GM12878 (cell line): ENCODE data around the gene PPP2R1A. TPM values are rescaled to one million over a fixed set of nuclear protein-coding genes. Genes with fewer than 3 reads are reported as not detected.

ENCODE experiments used
- microRNA-seq: library from miRNA; unstranded; fragments of <30 nt; microRNA quantifications from one replicate; pipeline ENCODE4, GENCODE V29; 2018
- polyA plus RNA-seq, 11 experiments: library from polyadenylated mRNA; depleted of rRNA in 4 of 11; unstranded in 6 of 11; stranded (reverse) in 5 of 11; fragments of >200 nt; fragmentation: Nextera tagmentation in 4 of 11; fragmentation: Illumina TruSeq in 1 of 11; extraction: Ambion mirVana in 4 of 11; extraction: Trizol in 1 of 11; gene quantifications; 1 replicate in 1 of 11; 2 replicates in 10 of 11; pipeline versions ENCODE4 v1.2.1 to v1.2.3, GENCODE V29; 2011 to 2016; ENCODE audit warnings: inconsistent platforms in 2 of 11, missing spikeins in 2 of 11, low read depth in 1 of 11
- small RNA-seq: library from RNA; depleted of rRNA; stranded (forward); fragments of <200 nt; gene quantifications from one replicate; pipeline ENCODE3, GENCODE V24; 2014
- total RNA-seq, 4 experiments: library from RNA; depleted of rRNA in 3 of 4; stranded (reverse); fragments of >200 nt in 3 of 4; fragmentation: Illumina TruSeq in 1 of 4; extraction: Trizol in 1 of 4; gene quantifications; 2 replicates each; pipeline versions ENCODE4 v1.2.1 to v1.2.3, GENCODE V29; 2013 to 2021

The PPP2R1A gene
- total and polyA plus RNA-seq, 10 of the 15 experiments (the other 5 are each of a cell fraction or from before 2014, with no cell fraction given), result 16.0 to 359 (median 140) TPM

Small RNAs within 50 kb of the gene (microRNA-seq; reads per million reads assigned to microRNA genes)
- not detected for gene MIR6801

Small RNAs within 50 kb of the gene (small RNA-seq; reads per million reads assigned to genes)
- gene MIR6801, result not detected
- gene RF00019, result not detected
- gene RPL37P23, result not detected

Other genes with a start within 250 kb of the PPP2R1A start
Only the 7 nearest of the 13 such genes appear.
- gene ZNF432, start 141.2 kb upstream of the PPP2R1A start, total RNA-seq (2014; rRNA removed), result 4.7 and 5.3 TPM in 2 replicates
- gene ZNF432, start 141.2 kb upstream of the PPP2R1A start, total RNA-seq (2014; rRNA removed; fragmentation: Illumina TruSeq; extraction: Trizol), result 7.0 and 7.2 TPM in 2 replicates
- 6.0 and 6.3 TPM in 2 replicates for gene ZNF432, start 141.2 kb upstream of the PPP2R1A start, total RNA-seq (2021)
- gene ZNF432, start 141.2 kb upstream of the PPP2R1A start, polyA plus RNA-seq (2011; rRNA removed), result 5.6 and 9.2 TPM in 2 replicates
- gene ZNF432, start 141.2 kb upstream of the PPP2R1A start, polyA plus RNA-seq (2014; fragmentation: Illumina TruSeq; extraction: Trizol), result 5.6 and 8.1 TPM in 2 replicates
- 1 to 10 TPM; 1.7 to 2.3 TPM for gene ZNF432, start 141.2 kb upstream of the PPP2R1A start, polyA plus RNA-seq (2014; fragmentation: Nextera tagmentation; extraction: Ambion mirVana)
- 3.5 and 3.8 TPM in 2 replicates for gene ZNF432, start 141.2 kb upstream of the PPP2R1A start, polyA plus RNA-seq (2014; rRNA removed)
- 1 to 10 TPM; 2.5 to 3.8 TPM for gene ZNF432, start 141.2 kb upstream of the PPP2R1A start, polyA plus RNA-seq (2016; fragmentation: Nextera tagmentation; extraction: Ambion mirVana)
- gene ZNF841, start 94.3 kb upstream of the PPP2R1A start, total RNA-seq (2014; rRNA removed), result 8.7 and 10.4 TPM in 2 replicates
- gene ZNF841, start 94.3 kb upstream of the PPP2R1A start, total RNA-seq (2014; rRNA removed; fragmentation: Illumina TruSeq; extraction: Trizol), result 14.5 and 15.0 TPM in 2 replicates
- 11.7 and 14.7 TPM in 2 replicates for gene ZNF841, start 94.3 kb upstream of the PPP2R1A start, total RNA-seq (2021)
- gene ZNF841, start 94.3 kb upstream of the PPP2R1A start, polyA plus RNA-seq (2011; rRNA removed), result 7.9 and 12.8 TPM in 2 replicates
- gene ZNF841, start 94.3 kb upstream of the PPP2R1A start, polyA plus RNA-seq (2014; fragmentation: Illumina TruSeq; extraction: Trizol), result 12.9 and 17.9 TPM in 2 replicates
- gene ZNF841, start 94.3 kb upstream of the PPP2R1A start, polyA plus RNA-seq (2014; fragmentation: Nextera tagmentation; extraction: Ambion mirVana), result 1 to 10 TPM; 1.4 to 2.3 TPM
- gene ZNF841, start 94.3 kb upstream of the PPP2R1A start, polyA plus RNA-seq (2014; rRNA removed), result 8.5 and 8.6 TPM in 2 replicates
- gene ZNF841, start 94.3 kb upstream of the PPP2R1A start, polyA plus RNA-seq (2016; fragmentation: Nextera tagmentation; extraction: Ambion mirVana), result 1 to 10 TPM; 4.6 to 4.8 TPM
- gene ZNF616, start 50.1 kb upstream of the PPP2R1A start, total RNA-seq (2014; rRNA removed), result 2.5 and 3.1 TPM in 2 replicates
- 4.9 and 5.3 TPM in 2 replicates for gene ZNF616, start 50.1 kb upstream of the PPP2R1A start, total RNA-seq (2014; rRNA removed; fragmentation: Illumina TruSeq; extraction: Trizol)
- gene ZNF616, start 50.1 kb upstream of the PPP2R1A start, total RNA-seq (2021), result 3.3 and 4.5 TPM in 2 replicates
- 5.9 and 7.1 TPM in 2 replicates for gene ZNF616, start 50.1 kb upstream of the PPP2R1A start, polyA plus RNA-seq (2011; rRNA removed)
- 4.3 and 6.1 TPM in 2 replicates for gene ZNF616, start 50.1 kb upstream of the PPP2R1A start, polyA plus RNA-seq (2014; fragmentation: Illumina TruSeq; extraction: Trizol)
- gene ZNF616, start 50.1 kb upstream of the PPP2R1A start, polyA plus RNA-seq (2014; fragmentation: Nextera tagmentation; extraction: Ambion mirVana), result 1 to 10 TPM; 1.1 to 1.4 TPM
- gene ZNF616, start 50.1 kb upstream of the PPP2R1A start, polyA plus RNA-seq (2014; rRNA removed), result 2.0 and 2.2 TPM in 2 replicates
- gene ZNF616, start 50.1 kb upstream of the PPP2R1A start, polyA plus RNA-seq (2016; fragmentation: Nextera tagmentation; extraction: Ambion mirVana), result 1 to 10 TPM; 5.0 to 5.7 TPM
- gene ZNF836, start 18.4 kb upstream of the PPP2R1A start, total RNA-seq (2014; rRNA removed), result 5.3 and 7.8 TPM in 2 replicates
- gene ZNF836, start 18.4 kb upstream of the PPP2R1A start, total RNA-seq (2014; rRNA removed; fragmentation: Illumina TruSeq; extraction: Trizol), result 6.7 and 8.3 TPM in 2 replicates
- 9.1 and 9.9 TPM in 2 replicates for gene ZNF836, start 18.4 kb upstream of the PPP2R1A start, total RNA-seq (2021)
- gene ZNF836, start 18.4 kb upstream of the PPP2R1A start, polyA plus RNA-seq (2011; rRNA removed), result 5.0 and 6.2 TPM in 2 replicates
- 8.2 and 9.3 TPM in 2 replicates for gene ZNF836, start 18.4 kb upstream of the PPP2R1A start, polyA plus RNA-seq (2014; fragmentation: Illumina TruSeq; extraction: Trizol)
- 1 to 10 TPM; 5.8 to 9.2 TPM for gene ZNF836, start 18.4 kb upstream of the PPP2R1A start, polyA plus RNA-seq (2014; fragmentation: Nextera tagmentation; extraction: Ambion mirVana)
- 4.5 and 6.6 TPM in 2 replicates for gene ZNF836, start 18.4 kb upstream of the PPP2R1A start, polyA plus RNA-seq (2014; rRNA removed)
- 1 to 10 TPM; 4.8 to 6.6 TPM for gene ZNF836, start 18.4 kb upstream of the PPP2R1A start, polyA plus RNA-seq (2016; fragmentation: Nextera tagmentation; extraction: Ambion mirVana)
- 7.2 and 8.9 TPM in 2 replicates for gene ZNF766, start 79.5 kb downstream of the PPP2R1A start, total RNA-seq (2014; rRNA removed)
- 15.3 and 19.1 TPM in 2 replicates for gene ZNF766, start 79.5 kb downstream of the PPP2R1A start, total RNA-seq (2014; rRNA removed; fragmentation: Illumina TruSeq; extraction: Trizol)
- gene ZNF766, start 79.5 kb downstream of the PPP2R1A start, total RNA-seq (2021), result 12.0 and 13.8 TPM in 2 replicates
- gene ZNF766, start 79.5 kb downstream of the PPP2R1A start, polyA plus RNA-seq (2011; rRNA removed), result 18.7 and 29.9 TPM in 2 replicates
- 20.0 and 30.0 TPM in 2 replicates for gene ZNF766, start 79.5 kb downstream of the PPP2R1A start, polyA plus RNA-seq (2014; fragmentation: Illumina TruSeq; extraction: Trizol)
- gene ZNF766, start 79.5 kb downstream of the PPP2R1A start, polyA plus RNA-seq (2014; fragmentation: Nextera tagmentation; extraction: Ambion mirVana), result 10 to 100 TPM; 11.5 to 14.6 TPM
- gene ZNF766, start 79.5 kb downstream of the PPP2R1A start, polyA plus RNA-seq (2014; rRNA removed), result 6.7 and 7.9 TPM in 2 replicates
- 10 to 100 TPM; 18.2 to 19.2 TPM for gene ZNF766, start 79.5 kb downstream of the PPP2R1A start, polyA plus RNA-seq (2016; fragmentation: Nextera tagmentation; extraction: Ambion mirVana)
- 8.8 and 11.7 TPM in 2 replicates for gene ZNF480, start 107.1 kb downstream of the PPP2R1A start, total RNA-seq (2014; rRNA removed)
- 15.9 and 18.5 TPM in 2 replicates for gene ZNF480, start 107.1 kb downstream of the PPP2R1A start, total RNA-seq (2014; rRNA removed; fragmentation: Illumina TruSeq; extraction: Trizol)
- gene ZNF480, start 107.1 kb downstream of the PPP2R1A start, total RNA-seq (2021), result 15.2 and 15.6 TPM in 2 replicates
- gene ZNF480, start 107.1 kb downstream of the PPP2R1A start, polyA plus RNA-seq (2011; rRNA removed), result 7.9 and 13.3 TPM in 2 replicates
- gene ZNF480, start 107.1 kb downstream of the PPP2R1A start, polyA plus RNA-seq (2014; fragmentation: Illumina TruSeq; extraction: Trizol), result 15.1 and 19.5 TPM in 2 replicates
- gene ZNF480, start 107.1 kb downstream of the PPP2R1A start, polyA plus RNA-seq (2014; fragmentation: Nextera tagmentation; extraction: Ambion mirVana), result 10 to 100 TPM; 18.8 to 19.6 TPM
- 5.5 and 6.6 TPM in 2 replicates for gene ZNF480, start 107.1 kb downstream of the PPP2R1A start, polyA plus RNA-seq (2014; rRNA removed)
- gene ZNF480, start 107.1 kb downstream of the PPP2R1A start, polyA plus RNA-seq (2016; fragmentation: Nextera tagmentation; extraction: Ambion mirVana), result 10 to 100 TPM; 20.8 to 26.5 TPM
- 0.05 and 0.11 TPM in 2 replicates for gene ZNF610, start 146.2 kb downstream of the PPP2R1A start, total RNA-seq (2014; rRNA removed)
- 0.28 and 0.54 TPM in 2 replicates for gene ZNF610, start 146.2 kb downstream of the PPP2R1A start, total RNA-seq (2014; rRNA removed; fragmentation: Illumina TruSeq; extraction: Trizol)
- gene ZNF610, start 146.2 kb downstream of the PPP2R1A start, total RNA-seq (2021), result 0.64 and 1.2 TPM in 2 replicates
- 0.26 and 0.52 TPM in 2 replicates for gene ZNF610, start 146.2 kb downstream of the PPP2R1A start, polyA plus RNA-seq (2011; rRNA removed)
- gene ZNF610, start 146.2 kb downstream of the PPP2R1A start, polyA plus RNA-seq (2014; fragmentation: Illumina TruSeq; extraction: Trizol), result 0.51 and 0.65 TPM in 2 replicates
- gene ZNF610, start 146.2 kb downstream of the PPP2R1A start, polyA plus RNA-seq (2014; fragmentation: Nextera tagmentation; extraction: Ambion mirVana), result under 1 TPM; 0.15 to 0.76 TPM
- gene ZNF610, start 146.2 kb downstream of the PPP2R1A start, polyA plus RNA-seq (2014; rRNA removed), result 0.32 and 0.67 TPM in 2 replicates
- gene ZNF610, start 146.2 kb downstream of the PPP2R1A start, polyA plus RNA-seq (2016; fragmentation: Nextera tagmentation; extraction: Ambion mirVana), result under 1 TPM; 0.39 to 0.89 TPM